GM21381 (cell line): ENCODE results near the gene SYDE2.
"Not testable (repeated sequence)": the region's sequence is repeated elsewhere in the genome, so short reads cannot be mapped to it uniquely, and the experiment has no call there.

Experiments
- ATAC-seq: cut with Tn5 transposase; IDR thresholded peaks from one replicate; pipeline ENCODE4 v1.9.1; 2021; ENCODE audit warnings: mild to moderate bottlenecking, moderate library complexity; ENCODE audit not compliant: unreplicated experiment

Gene SYDE2

GRCh38 chr1:85174503-85174902, 26.3 kb downstream of the SYDE2 start:
- no peak for ATAC-seq

- ATAC-seq = no peak
Measured at GRCh38 chr1:85172684-85173337, 28.0 kb downstream of the SYDE2 start.

DNA sequence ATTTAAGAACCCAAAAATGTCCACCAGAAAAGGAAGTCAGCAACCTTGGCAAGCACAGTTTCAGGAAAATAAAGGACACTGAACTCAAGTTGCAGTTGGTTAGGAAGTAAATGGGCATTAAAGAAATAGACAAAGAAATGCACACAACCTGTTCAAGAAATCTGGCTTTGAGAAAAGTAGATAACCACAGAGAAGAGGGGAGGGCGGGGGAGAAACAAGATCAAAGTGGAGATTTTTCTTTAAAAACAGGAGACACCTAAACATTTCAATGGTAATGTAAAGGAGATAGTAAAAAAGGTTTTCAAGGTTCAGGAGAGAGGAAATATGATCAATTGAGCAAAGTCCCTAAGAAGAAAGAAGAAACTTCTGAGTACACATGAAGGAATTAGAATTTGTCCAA, 29.1 kb downstream of the SYDE2 start:
- ATAC-seq = no peak

- no peak for ATAC-seq
Measured at GRCh38 chr1:85168884-85169283, 31.9 kb downstream of the SYDE2 start.

DNA sequence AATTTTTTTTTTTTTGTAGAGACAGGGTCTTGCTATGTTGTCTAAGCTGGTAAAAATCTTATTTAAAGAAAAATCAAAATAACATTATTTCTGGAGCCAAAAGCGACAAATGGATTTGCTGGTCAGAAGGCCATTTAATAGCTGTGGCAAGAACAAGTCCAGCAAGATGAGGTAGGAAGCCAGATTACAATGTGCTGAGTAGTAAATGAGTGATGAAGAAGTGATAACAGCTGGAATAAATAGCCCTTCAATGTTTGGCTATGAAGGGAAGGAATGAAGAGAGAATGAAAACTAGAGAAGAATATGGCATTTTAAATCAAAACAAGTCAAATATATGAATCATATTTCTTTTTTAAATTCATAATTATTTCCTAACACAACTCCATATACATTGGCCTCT, 34.5 kb downstream of the SYDE2 start:
- no peak for ATAC-seq

DNA sequence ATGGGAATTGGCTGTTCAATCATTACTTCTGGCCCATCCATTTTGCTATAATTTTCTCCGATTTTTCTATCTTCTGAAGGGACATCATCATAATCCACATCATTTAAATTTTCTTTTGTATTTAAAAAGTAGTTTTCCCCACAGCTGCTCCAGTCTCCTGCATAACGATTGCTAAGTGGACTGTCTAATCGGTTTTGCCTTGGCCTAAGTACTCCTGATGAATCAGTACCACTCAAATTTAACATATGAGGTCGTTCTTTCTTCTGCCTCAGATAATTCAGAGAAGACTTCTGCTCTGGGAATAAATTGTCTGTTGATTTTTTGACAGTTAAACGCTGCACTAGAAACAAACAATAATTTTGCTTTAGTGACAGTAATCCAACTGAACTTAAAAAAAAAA, 41.9 kb downstream of the SYDE2 start:
- no peak for ATAC-seq

GRCh38 chr1:85157436-85157835, 43.4 kb downstream of the SYDE2 start:
- no peak for ATAC-seq

GRCh38 chr1:85153149-85153891, 47.5 kb downstream of the SYDE2 start:
- peak; percentile 42 for ATAC-seq

GRCh38 chr1:85151446-85151845, 49.4 kb downstream of the SYDE2 start:
- no peak for ATAC-seq

GRCh38 chr1:85149805-85150204, 51.0 kb downstream of the SYDE2 start:
- ATAC-seq = no peak

GRCh38 chr1:85148524-85149250, 52.1 kb downstream of the SYDE2 start:
- peak; percentile 87 for ATAC-seq

DNA sequence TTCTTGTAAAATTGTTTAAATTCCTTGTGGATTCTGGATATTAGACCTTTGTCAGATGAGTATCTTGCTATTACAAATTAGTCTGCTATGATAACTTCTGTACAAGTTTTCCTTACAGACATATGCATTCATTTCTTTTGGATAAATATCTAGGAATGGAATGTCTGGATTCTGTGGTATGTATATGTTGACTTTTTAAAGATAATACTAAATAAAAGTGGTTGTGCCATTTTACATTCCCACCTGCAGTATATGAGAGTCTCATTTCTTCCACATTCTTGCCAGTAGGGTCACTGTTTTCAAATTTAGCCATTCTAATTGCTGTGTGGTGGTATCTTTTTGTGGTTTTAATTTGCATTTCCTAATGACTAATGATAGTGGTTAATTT, 53.9 kb downstream of the SYDE2 start:
- no peak for ATAC-seq

DNA sequence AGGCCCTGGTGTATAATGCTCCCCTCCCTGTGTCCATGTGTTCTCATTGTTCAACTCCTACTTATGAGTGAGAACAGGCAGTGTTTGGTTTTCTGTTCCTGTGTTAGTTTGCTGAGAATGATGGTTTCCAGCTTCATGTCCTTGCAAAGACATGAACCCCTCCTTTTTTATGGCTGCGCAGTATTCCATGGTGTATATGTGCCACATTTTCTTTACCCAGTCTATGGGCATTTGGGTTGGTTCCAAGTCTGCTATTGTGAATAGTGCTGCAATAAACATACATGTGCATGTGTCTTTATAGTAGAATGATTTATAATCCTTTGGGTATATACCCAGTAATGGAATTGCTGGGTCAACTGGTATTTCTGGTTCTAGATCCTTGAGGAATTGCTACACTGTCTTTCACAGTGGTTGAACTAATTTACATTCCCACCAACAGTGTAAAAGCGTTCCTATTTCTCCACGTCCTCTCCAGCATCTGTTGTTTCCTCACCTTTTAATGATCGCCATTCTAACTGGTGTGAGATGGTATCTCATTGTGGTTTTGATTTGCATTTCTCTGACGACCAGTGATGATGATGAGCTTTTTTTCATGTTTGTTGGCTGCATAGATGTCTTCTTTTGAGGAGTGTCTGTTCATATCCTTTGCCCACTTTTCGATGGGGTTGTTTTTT, 54.4 kb downstream of the SYDE2 start:
- ATAC-seq = not testable (repeated sequence)

DNA sequence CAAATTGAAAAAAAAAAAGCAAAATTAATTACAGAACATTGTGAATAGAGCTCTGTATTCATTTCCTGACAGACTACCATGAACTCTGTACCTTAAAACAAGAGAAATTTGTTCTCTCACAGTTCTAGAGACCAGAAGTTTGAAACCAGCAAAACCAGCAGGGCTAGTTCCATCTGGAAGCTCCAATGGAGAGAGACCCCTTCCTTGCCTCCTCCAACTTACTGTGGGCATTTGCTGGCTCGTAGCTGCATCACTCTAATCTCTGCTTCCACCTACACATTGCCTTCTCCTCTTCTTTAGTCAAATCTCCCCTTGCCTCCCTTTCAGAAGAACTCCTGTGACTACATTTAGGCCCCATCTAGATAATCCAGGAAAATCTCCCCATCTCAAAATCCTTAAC, 56.5 kb downstream of the SYDE2 start:
- no peak for ATAC-seq

DNA sequence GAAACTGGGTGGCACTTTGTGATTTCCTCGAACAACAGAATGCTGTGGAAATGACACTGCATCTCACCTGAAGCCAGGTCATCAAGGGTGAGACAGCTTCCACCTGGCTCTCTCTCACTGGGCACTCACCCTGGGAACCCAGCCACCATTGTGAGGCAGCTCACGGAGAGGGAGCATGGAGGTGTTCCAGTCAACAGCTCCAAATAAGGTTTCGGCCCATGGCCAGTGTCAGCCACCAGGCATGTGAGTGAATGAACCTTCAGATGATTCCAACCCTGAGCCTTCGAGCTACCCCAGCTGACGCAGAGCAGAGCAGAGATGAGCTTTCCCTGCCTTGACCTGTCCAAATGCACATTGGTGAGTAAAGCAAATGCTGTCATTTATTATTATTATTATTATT, 58.1 kb downstream of the SYDE2 start:
- no peak for ATAC-seq

DNA sequence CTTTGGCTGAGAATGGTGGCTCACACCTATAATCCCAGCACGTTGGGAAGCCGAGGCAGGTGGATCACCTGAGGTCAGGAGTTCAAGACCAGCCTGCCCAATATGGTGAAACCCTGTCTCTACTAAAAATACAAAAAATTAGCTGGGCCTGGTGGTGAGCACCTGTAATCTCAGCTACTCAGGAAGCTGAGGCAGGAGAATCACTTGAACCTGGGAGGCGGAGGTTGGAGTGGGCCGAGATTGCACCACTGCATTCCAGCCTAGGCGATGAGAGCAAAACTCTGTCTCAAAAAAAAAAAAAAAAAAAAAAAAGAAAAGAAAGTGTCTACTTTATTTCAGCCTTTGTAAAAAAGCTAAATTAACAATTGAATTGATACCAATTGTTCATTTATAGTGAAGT, 62.4 kb downstream of the SYDE2 start:
- ATAC-seq = not testable (repeated sequence)

- ATAC-seq = no peak
Measured at GRCh38 chr1:85137660-85138059, 63.2 kb downstream of the SYDE2 start.

- ATAC-seq = no peak
Measured at GRCh38 chr1:85135392-85135798, 65.4 kb downstream of the SYDE2 start.

DNA sequence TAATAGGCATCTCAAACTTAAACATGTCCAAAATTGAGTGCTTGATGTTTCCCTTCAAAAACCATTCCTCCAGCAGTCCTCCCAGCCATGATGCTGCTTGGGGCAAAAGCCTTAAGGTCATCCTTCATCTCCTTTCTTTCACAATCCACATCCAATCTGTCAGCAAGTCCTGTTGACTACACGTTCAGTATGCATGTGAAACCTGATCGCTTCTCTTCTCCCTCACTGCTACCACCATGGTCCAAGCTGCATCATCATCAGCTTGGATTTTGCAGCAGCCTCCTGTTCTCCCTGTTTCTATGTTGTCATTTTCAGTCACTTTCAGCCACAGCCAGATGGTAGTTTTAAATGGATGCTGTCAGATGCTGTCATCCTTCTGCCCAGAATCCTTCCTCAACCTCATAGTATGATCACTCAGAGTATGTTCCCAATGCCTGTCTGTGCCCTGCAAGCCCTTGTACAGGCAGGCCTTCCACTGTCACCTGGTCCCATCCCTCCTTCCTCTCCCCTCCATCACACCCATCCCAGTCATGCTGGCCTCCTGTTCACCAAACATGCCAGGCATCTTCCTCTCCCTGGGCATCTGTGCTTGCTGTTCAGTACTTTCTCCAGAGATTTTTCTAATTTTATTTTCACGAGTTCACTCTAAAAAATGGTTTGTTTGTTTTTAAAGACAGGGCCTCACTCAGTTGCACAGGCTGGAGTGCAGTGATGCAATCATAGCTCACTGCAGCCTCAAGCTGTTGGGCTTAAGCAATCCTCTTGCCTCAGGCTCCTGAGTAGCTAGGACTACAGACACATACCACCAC, 66.0 kb downstream of the SYDE2 start:
- no peak for ATAC-seq

GRCh38 chr1:85133565-85134159, 67.2 kb downstream of the SYDE2 start:
- no peak for ATAC-seq
